Hypothalamus (tissue), 51 donors: Measurements from ENCODE around the gene WSCD2.

Experiments
- DNase-seq, 51 donors: peaks; one replicate each; lab custom pipeline; 2025; lab: John Stamatoyannopoulos, UW

WSCD2 gene

DNA sequence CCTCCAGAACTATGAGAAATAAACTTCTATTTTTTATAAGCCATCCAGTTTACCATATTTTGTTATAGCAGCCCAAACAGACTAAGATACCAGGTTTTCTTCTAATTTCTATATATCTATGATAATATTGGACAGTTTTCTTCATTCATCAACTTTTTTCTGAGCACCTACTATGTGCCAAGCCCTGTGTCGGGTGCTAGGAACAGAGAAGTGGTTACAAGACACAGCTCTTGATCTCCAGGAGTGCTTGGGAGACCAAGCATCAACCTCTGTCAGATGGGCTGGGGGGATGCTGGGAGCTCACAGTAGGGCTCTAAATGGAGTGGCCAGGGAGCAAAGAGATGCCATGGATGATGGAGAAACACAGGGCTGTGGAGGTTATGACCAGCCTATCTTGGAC, 2.9 kb upstream of the WSCD2 start:
- no peak for DNase-seq

DNA sequence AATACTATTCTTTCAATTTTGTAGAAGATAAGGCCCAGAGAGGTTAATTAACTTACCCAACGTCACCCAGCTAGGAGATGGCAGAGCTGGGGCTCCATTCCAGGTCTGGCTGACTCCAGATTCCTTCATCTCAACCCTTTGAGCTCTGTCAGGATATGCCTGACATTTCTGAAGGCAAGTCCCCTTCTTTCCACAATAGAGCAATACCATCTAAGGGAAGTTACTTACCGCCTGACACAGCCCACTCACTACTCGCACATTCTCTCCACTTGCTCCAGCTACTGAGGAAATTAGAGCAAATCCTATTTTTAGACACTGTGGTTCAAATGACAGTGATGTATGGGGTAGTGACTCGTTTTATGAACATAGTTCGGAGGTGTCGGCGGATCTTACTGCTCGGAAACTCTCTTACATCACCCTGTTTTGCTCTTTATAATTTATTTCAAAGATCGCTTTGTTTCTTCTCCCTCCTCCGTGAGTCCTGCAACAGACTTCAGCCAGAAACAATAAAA, 2.0 kb upstream of the WSCD2 start:
- DNase-seq = peak in 2 of 51 donors; percentile 3 to 15

DNA sequence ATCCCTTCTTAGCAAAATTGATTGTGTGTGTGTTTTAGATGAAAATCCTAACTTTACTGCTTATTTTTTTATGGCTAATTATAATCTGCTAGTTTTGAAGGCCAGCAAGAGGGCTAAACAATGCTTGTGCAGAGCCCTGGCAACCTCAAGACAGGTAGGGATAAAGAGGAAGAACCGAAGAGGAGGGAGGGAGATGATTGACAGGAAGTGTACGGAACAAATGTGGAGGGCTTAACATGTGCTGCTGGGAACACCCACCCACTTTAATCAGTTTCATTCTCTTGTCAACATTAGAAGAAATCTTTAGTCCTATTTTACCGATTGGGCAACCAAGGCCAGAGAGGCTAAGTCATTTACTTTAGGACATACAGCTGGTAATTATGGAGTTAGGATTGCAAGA, 1.4 kb upstream of the WSCD2 start:
- DNase-seq = no peak

DNA sequence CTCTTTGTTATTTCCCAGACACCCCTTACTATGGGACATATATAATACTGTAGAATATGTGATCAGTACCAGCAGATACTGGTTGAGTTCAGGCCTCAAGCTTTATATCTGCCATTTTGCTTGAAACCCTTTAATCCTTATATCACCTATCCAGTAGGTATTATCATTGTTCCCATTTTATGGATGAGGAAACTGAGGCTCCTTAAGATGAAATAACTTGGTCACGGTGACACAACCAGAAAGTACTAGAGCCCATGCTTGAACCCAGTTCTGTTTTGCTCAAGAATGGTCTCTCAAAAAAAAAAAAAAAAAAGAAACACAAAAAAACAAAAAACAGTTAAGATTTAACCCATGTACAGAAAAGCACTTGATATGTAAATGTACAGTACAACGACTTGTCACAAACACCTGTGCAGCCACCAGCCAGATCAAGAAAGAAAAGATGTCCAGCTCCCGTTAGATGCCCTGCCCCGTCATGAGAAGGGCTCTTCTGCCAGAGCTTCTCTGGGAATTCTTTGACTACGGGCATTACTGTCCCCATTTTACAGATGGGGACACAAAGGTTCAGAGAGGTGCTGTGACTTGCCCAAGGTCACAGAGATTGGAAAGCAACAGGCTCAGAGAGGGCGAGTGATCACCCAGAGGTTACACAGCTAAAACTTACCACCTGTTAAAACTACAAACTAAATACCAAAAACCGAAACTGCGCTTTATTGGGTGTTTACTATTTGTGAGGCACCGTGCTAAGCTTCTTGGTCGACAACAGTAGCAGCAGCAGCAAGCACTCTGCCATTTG, 669 bp upstream of the WSCD2 start:
- no peak for DNase-seq

DNA sequence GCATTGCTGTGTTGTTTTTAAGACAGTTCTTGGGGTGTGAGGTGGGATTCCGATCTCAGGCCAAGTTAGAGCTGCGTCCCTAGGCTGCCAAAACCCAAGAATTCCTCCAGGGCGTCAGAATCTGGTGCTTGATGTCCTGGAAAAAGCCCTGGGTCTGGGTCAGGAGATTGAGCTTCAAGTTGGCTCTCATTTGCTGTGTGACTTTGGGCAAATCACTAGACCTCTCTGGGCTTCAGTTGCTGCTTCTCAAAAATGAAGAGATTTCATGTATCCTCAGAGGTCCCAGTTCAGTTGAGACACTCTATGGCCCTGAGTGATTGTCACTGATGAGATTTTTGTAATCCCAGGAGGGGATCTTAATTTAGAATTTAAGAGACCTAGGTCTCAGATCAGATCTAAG, 1.9 kb downstream of the WSCD2 start:
- no peak for DNase-seq

DNA sequence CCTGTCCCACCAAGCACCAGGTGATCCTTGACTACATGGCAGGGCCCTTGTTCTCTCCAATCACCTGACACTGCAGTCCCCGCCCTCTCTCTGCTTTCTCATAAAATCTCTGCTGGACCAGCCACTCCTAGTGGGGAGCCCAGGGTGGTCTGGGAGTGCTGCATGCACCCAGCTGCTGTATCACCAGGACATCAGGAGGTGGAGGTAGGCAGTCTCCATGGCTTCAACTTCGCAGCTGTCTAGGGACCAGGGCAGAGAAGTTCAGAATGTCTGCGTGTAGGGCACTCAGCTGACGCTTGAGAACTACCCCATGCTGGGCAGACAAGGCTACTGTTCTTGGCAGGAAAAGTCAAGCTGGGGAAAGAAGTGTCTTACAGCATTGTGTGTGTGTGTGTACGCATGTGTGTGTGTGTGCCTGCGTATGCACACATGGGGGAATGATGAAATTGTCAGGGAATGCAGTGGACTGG, 2.6 kb downstream of the WSCD2 start:
- peak in 4 of 51 donors; percentile 8 to 20 (median 14) for DNase-seq

DNA sequence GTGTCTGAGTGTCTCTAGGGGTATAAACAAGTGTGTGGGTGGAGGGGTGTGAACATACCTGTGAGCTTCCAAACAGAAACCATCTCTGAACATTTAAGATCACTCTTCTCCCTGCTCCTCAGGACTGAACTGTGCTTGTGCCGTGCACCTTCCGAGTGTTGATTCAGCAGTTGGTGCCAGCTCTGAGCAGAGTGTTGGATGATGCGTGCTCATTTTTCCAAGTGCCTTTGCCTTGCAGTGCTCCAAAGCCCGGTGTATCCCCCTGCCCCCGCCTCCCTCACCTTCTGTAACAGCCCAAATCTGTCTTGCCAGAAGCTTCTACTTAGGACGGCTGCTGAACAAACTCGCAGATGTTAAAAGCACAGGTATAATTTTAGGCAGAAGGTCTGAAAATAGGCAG, 4.4 kb downstream of the WSCD2 start:
- peak in 4 of 51 donors; percentile 3 to 23 (median 14) for DNase-seq

DNA sequence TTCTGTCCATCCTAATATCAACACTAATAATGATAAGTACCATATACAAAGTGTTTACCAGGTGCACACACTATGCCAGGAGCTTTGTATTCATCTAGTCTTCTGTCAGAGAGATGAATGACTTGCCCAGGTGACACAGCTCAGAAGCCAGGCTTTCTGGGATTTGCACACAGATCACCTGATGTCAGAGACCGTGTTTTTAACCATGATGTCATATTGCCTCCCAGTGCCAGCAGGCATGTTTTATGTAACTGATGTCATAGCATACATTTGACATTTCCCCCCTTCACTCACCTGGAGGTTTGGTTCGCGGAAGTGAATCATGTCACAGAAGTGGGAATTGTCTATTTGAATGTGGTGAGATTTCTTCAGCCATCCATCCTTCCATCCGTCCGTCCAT, 5.7 kb downstream of the WSCD2 start:
- no peak for DNase-seq

GRCh38 chr12:108135627-108136026, 6.5 kb downstream of the WSCD2 start:
- no peak for DNase-seq

DNA sequence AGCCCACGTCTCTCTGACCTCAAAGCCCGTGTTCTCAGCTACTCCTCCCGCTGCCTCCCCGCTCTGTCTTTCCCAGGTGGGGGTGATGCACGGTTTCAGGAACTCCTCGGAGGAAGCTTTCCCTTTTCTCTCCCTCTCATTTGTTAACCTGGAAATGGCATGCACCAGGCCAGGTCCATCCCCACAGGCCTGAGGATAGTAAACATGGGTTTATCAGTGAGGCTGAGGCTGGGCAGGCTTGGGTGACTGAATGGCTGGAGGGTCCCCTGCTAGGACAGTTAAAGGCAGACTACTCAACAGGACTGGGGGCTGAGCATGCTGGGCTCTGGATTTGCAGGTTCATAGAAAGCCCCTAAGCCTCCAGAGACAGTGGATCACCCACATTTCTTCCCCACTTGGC, 7.6 kb downstream of the WSCD2 start:
- DNase-seq = no peak

- DNase-seq = no peak
These were observed 10.4 kb downstream of the WSCD2 start for GRCh38 chr12:108139454-108139853.

GRCh38 chr12:108140501-108140900, 11.4 kb downstream of the WSCD2 start:
- no peak for DNase-seq

GRCh38 chr12:108141600-108142130, 12.6 kb downstream of the WSCD2 start:
- DNase-seq = no peak

DNA sequence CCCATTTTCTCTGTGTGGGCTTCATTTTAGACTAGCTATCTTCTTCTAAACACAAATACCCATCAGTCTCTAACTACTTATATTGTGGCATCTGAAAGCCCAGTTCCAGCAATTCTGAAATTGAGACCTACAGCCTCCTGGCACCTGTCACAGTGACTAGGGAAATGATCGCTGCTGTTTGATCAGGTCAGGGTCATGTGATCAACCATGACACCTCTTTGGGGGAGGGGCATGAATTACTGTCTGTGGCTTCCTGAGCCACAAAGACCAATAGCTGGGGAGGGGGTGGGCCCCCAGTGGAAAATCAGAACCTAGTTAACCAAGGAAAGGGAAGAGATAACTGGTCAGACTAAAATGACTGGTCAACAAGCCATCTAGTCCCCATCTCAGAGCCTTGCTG, 14.1 kb downstream of the WSCD2 start:
- DNase-seq = no peak

DNA sequence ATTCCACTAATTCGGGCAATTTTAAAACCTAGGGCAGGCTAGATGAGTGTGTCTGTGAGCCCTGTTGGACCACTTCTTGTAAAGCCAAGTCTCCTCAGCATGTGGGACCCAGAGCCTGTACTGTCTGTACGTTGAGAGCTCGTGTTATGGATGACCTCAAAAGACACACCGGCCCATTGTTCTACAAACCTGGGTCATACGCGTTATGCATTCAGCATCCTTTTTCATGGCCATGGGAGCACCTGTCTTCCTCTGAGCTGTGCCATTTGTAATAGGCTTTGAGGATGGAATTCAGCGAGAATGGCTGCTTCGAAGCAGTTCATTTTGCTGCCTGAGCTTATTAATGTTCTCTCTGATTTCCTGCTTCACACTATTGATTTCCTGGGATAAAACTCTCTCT, 15.0 kb downstream of the WSCD2 start:
- DNase-seq = no peak

- DNase-seq = no peak
These were observed 15.9 kb downstream of the WSCD2 start for GRCh38 chr12:108145011-108145410.

- no peak for DNase-seq
These were observed 17.2 kb downstream of the WSCD2 start for GRCh38 chr12:108146035-108146893.

DNA sequence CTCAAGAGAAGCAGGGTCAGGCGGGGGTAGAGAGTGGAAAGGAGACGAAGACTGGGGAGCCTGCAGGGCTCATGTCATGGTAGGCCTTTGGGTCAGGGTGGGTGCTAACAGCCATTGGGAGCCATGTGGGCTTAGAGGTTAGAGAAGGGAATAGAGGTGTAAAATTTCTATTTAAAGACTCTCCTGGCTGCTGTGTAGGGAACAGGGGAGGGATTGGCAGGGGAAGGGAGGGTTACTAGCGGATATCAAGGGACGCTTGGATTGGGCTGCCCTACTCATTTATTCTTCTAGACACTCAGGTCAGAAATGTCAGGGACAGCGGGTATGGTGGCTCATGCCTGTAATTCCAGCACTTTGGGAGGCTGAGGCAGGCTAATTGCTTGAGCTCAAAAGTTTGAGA, 18.2 kb downstream of the WSCD2 start:
- DNase-seq = no peak

DNA sequence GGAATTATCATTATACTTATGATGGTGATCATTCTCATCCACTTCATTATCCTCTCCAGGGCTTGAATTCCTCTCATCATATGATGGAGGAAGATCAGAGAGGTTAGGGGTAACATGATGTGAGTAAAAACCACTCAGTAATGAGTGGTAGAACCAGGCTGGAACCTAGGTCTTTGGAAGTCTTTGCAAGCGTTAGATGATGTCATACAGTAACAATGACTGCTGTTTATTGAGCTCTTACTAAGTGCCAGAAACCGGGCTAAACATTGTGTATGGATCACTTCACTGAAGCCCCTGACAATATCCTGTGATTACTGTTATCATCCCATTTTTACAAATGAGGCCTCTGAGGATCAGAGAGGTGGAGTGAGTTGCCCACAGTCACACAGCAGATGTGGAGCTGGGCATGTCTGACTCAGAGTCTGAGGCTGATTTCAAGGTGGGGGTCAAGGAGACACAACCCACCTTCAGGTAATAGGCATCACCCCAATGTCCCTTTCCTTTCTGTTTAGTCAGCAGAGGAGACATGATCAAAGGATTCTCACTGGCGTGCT, 19.5 kb downstream of the WSCD2 start:
- DNase-seq = no peak

DNA sequence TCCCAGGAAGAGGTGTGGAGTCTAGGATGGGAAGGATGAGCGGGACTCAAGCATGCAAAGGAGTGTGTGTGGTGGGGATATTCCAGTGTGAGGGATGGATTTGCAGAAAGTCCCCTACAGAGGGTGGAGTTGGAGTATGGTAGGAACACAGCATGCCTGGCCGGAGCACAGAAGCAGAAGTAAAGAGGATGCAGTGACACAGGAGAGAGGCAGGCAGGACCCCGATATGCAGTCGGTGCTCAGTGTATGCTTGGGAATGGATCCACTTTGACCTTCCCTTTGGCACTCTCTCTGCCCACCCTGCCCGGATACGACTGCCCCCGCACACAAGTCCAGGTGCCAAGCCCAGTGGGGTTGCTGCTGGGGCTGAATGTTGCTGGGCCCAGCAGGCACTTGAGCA, 21.3 kb downstream of the WSCD2 start:
- no peak for DNase-seq

- no peak for DNase-seq
These were observed 22.6 kb downstream of the WSCD2 start for GRCh38 chr12:108151533-108152169.
